Stimulated activated CD4-positive, alpha-beta T cell treated with anti-CD3 and anti-CD28 coated beads, Interleukin-12 subunit alpha, Interleukin-12 subunit beta, amount 100 ng/mL, for 4 hours (primary cell): Measurements from ENCODE around the gene DGKE.
A peak's percentile ranks its signal among the peaks of the same experiment; 100 is the strongest.

ENCODE experiments used
- DNase-seq: peaks from one replicate; pipeline ENCODE4 v3.0.0-alpha.2; 2020

DGKE gene

DNA sequence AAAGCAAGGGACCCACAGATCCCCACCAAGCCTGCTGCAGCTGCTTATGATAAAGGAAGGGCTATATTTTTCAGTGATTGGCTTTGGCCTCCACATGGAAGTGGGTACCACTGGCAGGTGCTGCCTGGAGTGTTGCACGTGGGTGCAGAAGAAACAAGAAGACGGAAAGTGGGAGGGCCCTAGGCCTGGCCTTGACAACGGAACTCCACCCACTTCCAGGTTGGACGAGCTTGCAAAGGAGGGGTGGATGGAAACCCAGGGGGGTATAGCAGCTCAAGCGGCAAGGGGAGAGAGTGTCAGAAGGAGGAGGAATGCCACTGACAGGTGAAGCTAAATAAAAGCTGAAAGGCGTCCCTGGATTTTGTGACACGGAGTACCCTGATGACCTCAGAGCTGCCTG, 59.6 kb downstream of the DGKE start:
- DNase-seq, result no peak

GRCh38 chr17:56894859-56895455, 61.0 kb downstream of the DGKE start:
- DNase-seq, result no peak

- no peak for DNase-seq
Observed at GRCh38 chr17:56896217-56896967, 62.4 kb downstream of the DGKE start.

DNA sequence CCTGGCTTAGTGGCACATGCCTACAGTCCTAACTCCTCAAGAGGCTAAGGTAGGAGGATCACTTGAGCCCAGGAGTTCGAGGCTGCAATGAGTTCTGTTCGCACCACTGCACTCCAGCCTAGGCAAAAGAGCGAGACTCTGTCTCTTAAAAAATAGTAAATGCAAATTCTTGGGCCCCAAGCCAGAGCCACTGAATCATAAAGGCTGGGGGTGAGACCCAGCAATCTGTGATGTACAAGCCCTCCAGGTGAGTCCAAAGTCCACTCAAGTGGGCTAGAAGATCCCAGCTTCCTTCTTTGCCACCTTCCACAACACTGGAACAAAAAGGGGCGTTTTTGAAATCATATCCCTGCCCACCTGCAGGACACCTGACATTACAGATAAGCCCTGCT, 63.0 kb downstream of the DGKE start:
- no peak for DNase-seq

- DNase-seq, result no peak
Observed at GRCh38 chr17:56897646-56898424, 63.9 kb downstream of the DGKE start.

DNA sequence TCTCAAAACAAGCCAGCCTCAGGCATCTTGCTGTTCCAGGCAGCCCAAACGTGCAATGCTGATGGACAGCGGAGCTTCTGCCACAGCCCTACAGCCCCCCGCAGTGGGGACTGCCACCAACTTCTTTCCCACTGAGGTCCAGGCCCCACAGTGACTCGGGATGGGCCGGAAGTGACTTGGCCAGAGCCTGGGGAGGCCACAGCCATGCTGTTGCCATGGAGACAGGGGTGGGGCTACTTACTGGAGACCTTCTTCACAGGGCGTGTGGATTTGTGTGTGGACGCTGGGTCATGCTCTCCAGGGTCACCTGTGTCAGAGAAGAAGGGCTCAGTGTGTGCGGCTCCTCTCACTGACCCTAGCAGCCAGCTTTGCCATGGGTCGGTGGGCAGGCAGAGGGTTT, 64.9 kb downstream of the DGKE start:
- DNase-seq, result no peak

DNA sequence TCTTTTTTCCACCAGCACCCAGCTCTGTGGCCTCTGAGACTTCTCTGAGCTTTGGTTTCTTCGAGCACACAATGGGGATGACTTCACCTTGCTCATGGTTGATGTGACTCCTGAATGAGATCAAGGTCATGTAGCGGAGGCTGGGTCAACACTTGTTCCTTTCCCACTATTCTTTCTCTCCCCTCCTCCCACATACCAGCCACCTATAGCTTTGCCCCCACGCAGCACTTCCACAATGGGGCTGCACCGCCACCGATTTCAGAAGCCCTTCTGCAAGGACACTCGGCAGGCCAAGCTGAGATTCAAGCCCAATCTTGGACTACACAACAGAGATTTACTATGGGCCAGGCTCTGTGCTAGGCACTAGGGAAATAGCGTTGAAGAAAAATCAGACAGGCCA, 65.5 kb downstream of the DGKE start:
- DNase-seq, result no peak

DNA sequence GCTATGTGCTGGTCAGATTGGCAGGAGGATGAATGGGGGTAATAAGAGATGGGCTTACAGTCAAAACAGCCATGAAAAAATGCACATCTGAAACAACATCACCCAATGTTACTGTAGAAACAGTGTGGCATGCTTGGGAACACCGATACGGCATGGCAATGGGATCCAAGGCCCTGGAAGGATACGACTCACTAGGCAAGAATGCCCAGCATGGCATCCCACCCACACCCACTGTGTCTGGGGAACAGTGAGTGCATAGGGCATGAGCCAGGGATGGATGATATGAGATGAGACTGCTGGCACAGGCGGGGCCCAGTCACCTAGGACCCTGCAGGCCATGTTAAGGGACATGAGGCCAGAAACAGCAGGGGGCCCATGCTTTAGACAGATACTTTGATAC, 68.4 kb downstream of the DGKE start:
- DNase-seq, result no peak

- no peak for DNase-seq
Observed at GRCh38 chr17:56903560-56903959, 69.6 kb downstream of the DGKE start.

DNA sequence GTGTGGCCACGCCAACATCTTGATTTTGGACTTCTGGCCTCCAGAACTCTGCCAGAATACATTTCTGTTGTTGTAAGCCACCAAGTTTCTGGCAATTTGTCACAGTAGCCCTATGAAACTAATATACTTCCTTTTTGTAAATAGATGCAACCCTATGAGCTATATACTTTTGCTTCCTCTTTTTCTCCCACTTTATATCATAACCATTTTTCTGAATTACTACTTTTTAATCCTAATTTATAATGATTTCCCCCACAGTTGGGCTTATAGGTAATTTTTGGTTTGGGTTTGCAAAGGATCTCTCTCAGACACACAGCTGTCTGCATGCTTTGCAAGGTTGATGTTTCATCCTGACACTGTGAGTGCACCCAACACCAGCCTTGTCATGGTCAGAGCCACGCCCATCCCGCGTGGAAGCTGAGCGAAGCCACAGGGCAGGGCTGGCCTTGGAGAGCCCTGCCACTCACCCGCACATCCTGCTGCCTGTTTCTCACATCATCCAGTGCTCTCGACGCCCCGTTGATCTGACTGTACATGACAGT, 74.1 kb downstream of the DGKE start:
- no peak for DNase-seq

DNA sequence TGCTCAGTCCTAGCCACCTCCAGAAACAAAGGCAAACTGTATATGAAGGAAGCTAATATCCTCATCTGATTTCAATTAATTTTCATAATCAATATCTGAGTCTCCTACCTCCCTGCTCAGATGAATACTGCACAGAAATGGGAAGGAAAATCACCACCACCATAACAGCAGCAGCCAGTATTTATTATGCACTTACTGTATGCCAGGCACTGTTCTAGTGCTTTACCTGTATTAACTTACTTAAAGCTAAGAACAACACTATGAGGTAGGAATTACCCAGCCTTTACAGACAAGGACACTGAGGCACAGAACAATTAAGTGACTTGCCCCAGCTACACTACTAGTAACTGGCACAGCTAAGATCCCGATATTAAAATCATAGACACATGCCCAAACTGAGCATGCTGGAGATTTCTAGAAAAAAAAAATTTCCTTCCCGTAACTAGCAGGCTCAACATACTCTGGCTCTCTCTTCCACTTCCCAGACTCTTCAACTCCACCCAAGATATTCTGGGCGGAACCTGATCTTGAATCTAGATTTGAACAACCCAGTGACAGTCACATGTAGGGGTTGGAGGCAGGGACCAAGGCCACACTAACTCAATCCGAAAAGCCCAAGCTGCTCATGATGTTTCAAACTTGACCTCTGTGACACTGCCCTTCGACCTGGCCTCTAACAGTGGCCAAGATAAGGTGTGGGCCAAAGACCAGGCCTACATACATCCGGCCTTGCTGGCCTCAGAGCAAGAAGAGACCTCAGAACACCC, 76.0 kb downstream of the DGKE start:
- no peak for DNase-seq

GRCh38 chr17:56910509-56911235, 76.7 kb downstream of the DGKE start:
- DNase-seq, result no peak

DNA sequence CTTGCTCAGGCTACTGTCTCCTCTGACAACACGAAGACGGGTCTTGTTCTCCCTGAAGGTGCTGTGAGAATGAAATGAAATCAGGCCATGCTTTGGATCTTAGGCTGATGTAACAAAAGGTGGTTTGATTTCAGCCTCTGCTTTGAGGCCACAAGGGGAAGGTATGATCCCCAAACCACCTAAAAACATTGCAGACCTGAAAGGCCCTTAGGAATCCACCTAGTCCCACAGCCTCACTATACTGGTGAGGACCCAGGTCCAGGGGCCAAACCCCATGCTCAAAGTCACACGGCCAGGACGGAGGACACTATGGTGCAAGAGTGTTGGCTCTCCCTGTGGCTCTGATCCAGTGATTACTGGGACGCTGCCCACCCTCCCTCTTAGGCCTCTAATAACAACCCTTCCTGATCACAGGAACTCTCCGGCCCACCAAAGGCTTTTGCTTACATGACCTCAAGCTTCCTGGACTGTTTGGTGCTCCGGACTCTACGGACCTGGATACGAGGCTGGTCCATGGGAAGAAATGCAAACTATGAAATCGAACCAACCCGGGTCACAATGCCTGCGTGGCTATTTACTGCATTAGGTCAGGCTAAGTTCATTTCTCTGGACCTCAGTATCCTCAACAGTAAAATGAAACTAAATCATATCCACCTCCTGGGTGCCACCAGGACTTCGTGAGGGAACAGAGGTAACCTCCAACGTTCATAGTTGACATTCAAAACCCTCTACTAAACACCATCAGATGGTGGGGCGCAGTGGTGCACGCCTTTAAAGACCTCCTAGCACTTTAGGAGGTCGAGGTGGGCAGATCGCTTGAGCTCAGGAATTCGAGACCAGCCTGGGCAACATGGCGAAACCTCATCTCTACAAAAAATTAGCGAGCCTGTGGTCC, 78.4 kb downstream of the DGKE start:
- DNase-seq, result no peak

GRCh38 chr17:56913000-56913311, 79.0 kb downstream of the DGKE start:
- DNase-seq, result no peak

DNA sequence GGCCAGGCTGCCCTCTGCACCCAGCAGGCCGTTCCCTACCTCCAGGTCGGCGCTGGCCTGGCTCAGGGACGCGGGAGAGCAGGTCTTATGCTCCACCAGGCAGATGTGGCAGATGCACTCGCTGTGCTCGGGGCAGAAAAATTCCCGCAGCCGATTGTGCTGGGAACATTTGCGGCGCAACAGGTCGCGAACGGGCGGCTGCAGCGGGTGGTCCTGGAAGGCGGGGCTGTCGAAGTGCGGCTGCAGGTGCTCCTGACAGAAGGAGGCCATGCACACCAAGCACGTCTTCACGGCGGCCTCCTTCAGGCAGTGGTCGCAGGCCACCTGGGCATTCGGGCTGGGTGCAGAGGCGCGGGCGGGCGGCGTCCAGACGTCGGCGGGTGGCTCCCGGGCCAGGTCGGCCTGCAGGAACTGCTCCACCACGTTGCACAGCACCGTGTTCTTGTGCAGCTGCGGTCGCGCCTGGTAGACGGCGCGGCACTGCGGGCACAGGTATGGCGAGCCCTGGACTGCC, 79.5 kb downstream of the DGKE start:
- peak; percentile 14 for DNase-seq

DNA sequence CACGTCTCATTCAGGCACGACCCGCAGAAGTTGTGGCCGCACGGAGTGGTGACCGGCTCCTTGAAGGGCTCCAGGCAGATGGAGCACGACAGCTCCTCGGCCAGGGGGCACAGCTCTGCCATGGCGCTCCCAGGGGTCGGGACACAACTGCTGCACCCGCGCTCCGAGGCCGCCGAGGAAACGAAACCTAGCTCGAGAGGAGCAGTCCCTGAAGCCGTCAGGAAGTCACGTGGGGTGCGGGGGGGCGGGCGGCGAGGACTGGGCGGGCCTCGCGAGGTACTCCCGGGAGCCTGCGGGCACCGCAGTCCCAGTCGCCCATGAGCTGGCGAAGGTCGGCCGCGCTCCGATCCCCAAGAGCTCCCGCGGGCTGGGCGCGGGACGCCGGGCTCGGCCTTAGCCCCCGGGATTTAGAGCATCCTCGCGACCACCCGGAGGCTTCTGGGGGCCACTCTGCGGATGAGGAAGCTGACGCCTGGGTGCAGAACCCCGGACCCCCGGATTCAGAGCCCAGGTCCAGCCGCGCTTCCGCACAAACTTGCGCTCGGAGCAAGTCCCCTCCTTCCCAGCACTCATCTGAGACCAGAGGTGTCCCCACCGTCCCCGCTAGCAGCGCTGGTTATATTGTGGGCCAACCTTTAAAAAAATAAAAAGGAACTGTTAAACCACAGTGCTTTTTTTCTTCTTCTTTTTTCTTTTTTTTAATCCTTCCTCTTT, 80.1 kb downstream of the DGKE start, which contains the start of gene TRIM25:
TSS of gene TRIM25 (minus strand) at position 183 of the 714 bp plus-strand sequence. CDS start at position 122, 61 bp downstream.
- DNase-seq, result peak; percentile 88

DNA sequence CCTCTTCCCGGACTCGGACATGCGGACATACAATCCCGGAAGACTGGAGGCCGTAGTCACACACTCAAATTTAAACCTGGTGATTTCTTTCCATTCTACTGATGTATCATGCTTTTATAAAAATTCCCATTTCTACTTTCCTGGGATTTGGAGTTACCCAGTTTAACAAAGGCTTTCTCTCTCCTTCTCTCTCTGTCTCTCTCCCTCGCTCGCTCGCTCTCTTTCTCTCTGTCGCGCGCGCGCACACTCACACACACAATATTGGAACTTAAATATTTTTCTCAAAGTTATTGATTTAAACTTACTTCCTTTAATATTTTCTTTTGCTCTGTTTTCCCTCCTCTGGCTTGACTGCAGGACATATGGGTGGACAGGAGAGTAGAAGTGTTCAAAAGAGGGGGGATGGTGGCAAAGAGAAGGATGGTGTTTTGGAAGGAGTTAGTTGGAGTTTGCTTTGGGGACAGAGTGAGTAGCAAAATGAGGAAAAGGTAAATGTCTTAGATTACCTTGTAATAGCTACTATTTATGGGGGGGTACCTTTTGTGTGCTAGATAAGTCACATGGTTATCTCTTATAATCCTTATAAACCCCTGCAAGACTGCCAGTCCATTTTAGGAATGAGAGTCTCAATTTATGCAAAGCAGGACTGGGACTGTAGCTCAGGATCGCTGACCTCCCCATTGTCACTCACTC, 80.8 kb downstream of the DGKE start:
- DNase-seq, result no peak

- DNase-seq, result no peak
Observed at GRCh38 chr17:56917559-56918296, 83.8 kb downstream of the DGKE start.

- no peak for DNase-seq
Observed at GRCh38 chr17:56918916-56919315, 85.0 kb downstream of the DGKE start.
